ENCODE measurements around the gene MRM2.

MRM2 gene

DNA sequence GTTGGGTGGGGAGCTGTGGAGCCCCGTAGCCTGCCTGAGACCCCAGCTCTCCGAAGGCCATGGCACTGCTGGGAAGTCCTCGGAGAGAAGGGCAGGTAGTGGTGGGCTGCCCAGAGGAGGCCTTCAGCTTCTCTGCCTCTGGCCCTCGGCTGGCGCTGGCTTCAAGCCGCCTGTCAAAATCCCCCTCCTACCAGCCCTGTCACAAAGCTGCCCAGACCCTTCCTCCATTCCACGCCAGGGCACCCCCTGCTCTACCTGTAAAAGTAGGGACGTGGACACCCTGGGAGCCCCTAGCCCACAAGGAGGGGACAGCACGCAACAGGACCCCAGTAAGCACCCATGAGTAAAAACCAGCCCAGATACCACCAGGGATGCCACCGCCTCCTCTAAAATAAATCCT lies 40.9 kb downstream of the MRM2 start:
- H3K27ac ChIP-seq, result no peak overlapping the region
- DNase-seq (ENCODE audit: low spot score), result no peak
- CTCF ChIA-PET, result no interaction called here
- POLR2A ChIA-PET (ENCODE audit: low non-redundant PET), result interaction anchor here (0.7 kb wide), 1 partner anchor 16 kb away, joined by 3 read pairs; no protein-coding TSS in a partner anchor
- TF ChIP-seq, protein P1, sequence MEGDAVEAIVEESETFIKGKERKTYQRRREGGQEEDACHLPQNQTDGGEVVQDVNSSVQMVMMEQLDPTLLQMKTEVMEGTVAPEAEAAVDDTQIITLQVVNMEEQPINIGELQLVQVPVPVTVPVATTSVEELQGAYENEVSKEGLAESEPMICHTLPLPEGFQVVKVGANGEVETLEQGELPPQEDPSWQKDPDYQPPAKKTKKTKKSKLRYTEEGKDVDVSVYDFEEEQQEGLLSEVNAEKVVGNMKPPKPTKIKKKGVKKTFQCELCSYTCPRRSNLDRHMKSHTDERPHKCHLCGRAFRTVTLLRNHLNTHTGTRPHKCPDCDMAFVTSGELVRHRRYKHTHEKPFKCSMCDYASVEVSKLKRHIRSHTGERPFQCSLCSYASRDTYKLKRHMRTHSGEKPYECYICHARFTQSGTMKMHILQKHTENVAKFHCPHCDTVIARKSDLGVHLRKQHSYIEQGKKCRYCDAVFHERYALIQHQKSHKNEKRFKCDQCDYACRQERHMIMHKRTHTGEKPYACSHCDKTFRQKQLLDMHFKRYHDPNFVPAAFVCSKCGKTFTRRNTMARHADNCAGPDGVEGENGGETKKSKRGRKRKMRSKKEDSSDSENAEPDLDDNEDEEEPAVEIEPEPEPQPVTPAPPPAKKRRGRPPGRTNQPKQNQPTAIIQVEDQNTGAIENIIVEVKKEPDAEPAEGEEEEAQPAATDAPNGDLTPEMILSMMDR (conservative IDR thresholded peaks at IDR 0.05; ENCODE audit: low read depth), result no peak

DNA sequence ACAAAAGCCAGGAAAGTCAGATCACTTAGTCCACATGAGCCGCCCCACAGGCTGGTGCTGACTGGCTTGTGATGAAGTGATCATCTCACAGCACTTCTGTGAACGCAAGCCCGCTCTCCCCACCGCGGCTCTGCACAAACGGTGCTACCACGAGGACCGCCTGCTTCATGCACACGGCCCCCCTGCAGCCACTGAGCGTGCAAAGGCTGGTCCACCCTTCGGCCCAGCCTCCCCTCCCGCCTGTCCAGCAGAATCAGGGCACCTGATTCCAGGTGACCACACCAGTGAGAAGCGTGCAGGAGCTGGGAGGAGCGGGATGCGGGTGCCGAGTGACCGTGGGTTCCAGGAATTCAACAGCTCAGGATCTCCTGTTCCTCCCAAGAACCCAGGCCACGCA lies 41.4 kb downstream of the MRM2 start:
- CTCF ChIA-PET, result interaction anchor here (0.5 to 0.6 kb wide), 2 partner anchors 20 to 319 kb away, joined by 3 to 5 read pairs; no protein-coding TSS in a partner anchor
- no peak for DNase-seq (ENCODE audit: low spot score)
- no peak overlapping the region for H3K27ac ChIP-seq
- TF ChIP-seq, protein P1 (conservative IDR thresholded peaks at IDR 0.05; ENCODE audit: low read depth), result no peak
- POLR2A ChIA-PET (ENCODE audit: low non-redundant PET), result interaction anchor here (0.7 kb wide), 1 partner anchor 17 kb away, joined by 3 read pairs; no protein-coding TSS in a partner anchor

DNA sequence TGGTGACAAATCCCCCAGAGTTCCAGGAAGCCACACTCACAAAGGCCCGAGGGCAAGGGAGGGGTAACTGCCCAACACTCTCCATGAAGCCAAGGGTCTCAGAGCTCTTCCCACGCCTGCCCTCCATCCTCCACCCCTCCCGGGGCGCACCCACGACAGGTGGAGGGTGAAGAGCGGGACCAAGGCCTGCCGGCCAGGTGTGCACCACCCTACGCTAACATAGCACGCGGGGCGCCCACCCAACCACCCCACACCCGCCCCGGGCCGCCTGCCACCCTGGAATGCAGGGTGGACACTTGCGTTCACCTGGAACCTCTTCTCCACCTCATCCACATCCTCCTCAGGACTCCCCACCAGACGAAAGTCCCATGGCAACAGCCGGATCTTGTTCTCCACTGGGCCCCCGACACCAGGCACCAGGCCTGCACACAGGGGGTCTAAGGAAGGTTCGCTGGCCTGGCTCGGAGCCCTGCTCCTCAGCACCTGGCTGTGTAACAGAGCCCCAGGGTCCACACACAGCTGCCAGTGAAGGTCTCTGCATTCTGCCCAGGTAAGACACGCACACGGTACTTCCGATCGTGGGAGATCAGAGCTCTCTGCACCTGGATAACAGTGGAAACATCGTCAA lies 41.9 kb downstream of the MRM2 start:
- H3K27ac ChIP-seq, result peak overlapping the region; percentile 79
- no peak for DNase-seq (ENCODE audit: low spot score)
- CTCF ChIA-PET, result interaction anchor here (0.5 to 0.6 kb wide), 2 partner anchors 19 to 319 kb away, joined by 3 to 5 read pairs; no protein-coding TSS in a partner anchor
- POLR2A ChIA-PET (ENCODE audit: low non-redundant PET), result no interaction called here
- TF ChIP-seq, protein P1 (conservative IDR thresholded peaks at IDR 0.05; ENCODE audit: low read depth), result no peak

DNA sequence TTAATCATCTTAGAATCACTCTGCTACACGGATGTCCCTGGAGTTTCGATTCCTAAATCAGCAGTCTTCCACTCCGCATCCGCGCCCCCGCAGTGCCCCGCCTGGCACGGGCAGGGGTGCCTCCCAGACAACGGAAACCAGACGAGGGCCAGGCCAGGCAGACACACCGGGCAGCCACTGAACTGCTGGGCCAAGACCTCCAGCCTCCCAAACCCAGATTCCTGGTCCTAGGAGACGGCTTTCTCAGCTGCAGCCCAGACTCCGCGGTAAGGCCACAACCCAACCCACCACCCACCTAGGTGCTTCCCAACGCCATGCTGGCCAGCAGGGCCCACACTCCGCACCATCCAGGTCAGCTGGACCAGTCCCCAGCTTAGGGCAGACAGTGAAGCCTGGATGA lies 42.5 kb downstream of the MRM2 start:
- POLR2A ChIA-PET (ENCODE audit: low non-redundant PET), result no interaction called here
- TF ChIP-seq, protein P1 (conservative IDR thresholded peaks at IDR 0.05; ENCODE audit: low read depth), result no peak
- CTCF ChIA-PET, result no interaction called here
- peak overlapping the region; percentile 79 for H3K27ac ChIP-seq
- no peak for DNase-seq (ENCODE audit: low spot score)

DNA sequence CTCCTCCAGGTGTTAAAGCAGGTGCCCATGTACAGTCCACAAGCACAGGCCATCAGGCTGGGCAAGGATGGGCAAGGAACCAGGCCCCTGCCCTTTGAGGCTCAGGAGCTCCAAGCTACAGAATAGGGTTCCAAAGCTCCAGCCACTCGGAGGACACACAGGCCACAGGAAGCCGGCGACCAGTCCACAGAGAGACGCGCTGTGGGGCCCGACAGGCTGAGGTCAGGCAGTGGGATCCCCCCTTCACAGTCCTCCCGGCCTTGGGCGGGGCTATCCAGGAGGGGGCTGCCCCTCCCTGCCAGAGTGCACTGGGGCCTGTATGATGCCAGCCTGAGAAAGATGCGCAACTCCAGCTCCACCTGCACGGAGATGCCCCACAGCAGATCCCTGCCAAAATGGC lies 43.2 kb downstream of the MRM2 start:
- CTCF ChIA-PET, result no interaction called here
- TF ChIP-seq, protein P1 (conservative IDR thresholded peaks at IDR 0.05; ENCODE audit: low read depth), result no peak
- POLR2A ChIA-PET (ENCODE audit: low non-redundant PET), result no interaction called here
- peak overlapping the region; percentile 79 for H3K27ac ChIP-seq
- DNase-seq (ENCODE audit: low spot score), result no peak

DNA sequence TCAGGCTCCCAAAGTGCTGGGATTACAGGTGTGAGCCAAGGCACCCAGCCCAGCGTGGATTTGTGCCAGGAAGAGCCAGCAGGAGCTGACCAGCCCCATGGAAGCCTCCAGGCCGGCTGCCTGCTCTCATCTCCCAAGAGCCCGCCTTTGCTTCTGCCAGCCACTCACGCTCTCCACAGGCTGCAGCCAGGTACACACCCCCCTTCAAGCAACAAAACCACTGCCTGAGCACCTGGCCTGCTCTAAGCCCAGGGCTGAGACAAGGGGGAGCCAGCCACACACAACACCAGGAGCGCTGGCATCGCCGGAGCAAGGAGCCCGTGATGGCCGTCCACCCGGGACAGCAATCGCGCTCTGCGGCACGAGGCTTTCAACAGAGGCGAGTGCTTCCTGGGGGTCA lies 43.8 kb downstream of the MRM2 start:
- DNase-seq (ENCODE audit: low spot score), result no peak
- ChIA-PET CTCF (no interaction called here), POLR2A (ENCODE audit: low non-redundant PET) (no interaction called here)
- H3K27ac ChIP-seq, result peak overlapping the region; percentile 79
- TF ChIP-seq, protein P1 (conservative IDR thresholded peaks at IDR 0.05; ENCODE audit: low read depth), result no peak

All from RWPE1 (cell line).